ENCODE data around the gene NLE1.

GRCh38 chr17:35101725-35102124 lies 40.4 kb downstream of the NLE1 start:
- TF ChIP-seq CTCF (IDR thresholded peaks at IDR 0.05) (no peak), POLR2A (IDR thresholded peaks at IDR 0.05) (no peak)

Measured in Peyer's patch (tissue), 4 donors.